Activated naive CD4-positive, alpha-beta T cell treated with anti-CD3 and anti-CD28 coated beads for 36 hours (primary cell): ENCODE data around the gene DUSP22. TPM values are rescaled to one million over a fixed set of nuclear protein-coding genes. Genes with fewer than 3 reads are reported as not detected.

ENCODE experiments used
- CTCF ChIA-PET: fragments of 350-600 bp; sonication (Branson Sonifier 250); formaldehyde crosslinking; loops from one replicate; lab custom pipeline; 2021; ENCODE audit warnings: antibody characterized with exemption; lab: Charles Lee
- DNase-seq: peaks from one replicate; pipeline ENCODE4 v3.0.0-alpha.2; 2020
- H3K27ac Mint-ChIP-seq: one replicate; pipeline ENCODE4 v1.8.0; 2021; ENCODE audit warnings: mild to moderate bottlenecking, mixed read lengths
- H3K27me3 Mint-ChIP-seq: one replicate; pipeline ENCODE4 v1.8.0; 2021; ENCODE audit warnings: low read depth, mixed read lengths
- H3K36me3 Mint-ChIP-seq: one replicate; pipeline ENCODE4 v1.8.0; 2021; ENCODE audit warnings: low read depth, mixed read lengths
- H3K4me1 Mint-ChIP-seq: one replicate; pipeline ENCODE4 v1.8.0; 2021; ENCODE audit warnings: low read depth, mixed read lengths
- H3K4me3 Mint-ChIP-seq: one replicate; pipeline ENCODE4 v1.8.0; 2021; ENCODE audit warnings: mild to moderate bottlenecking, moderate library complexity, mixed read lengths
- H3K9me3 Mint-ChIP-seq: one replicate; pipeline ENCODE4 v1.8.0; 2021; ENCODE audit warnings: mixed read lengths
- intact Hi-C: fragments of 100-400 bp; cut with micrococcal nuclease; formaldehyde crosslinking; loops from one replicate; pipeline ENCODE4 v1.15.1; 2023
- total RNA-seq, 2 experiments: library from RNA; stranded (reverse); gene quantifications; one replicate each; pipeline ENCODE4 v1.2.3, GENCODE V29; 2021

DUSP22 gene
- total RNA-seq, 2 experiments from 2014 or later = 44.6 to 46.9 TPM

- Mint-ChIP-seq H3K36me3 (peaks cover 2% of the 10 kb centered on the region), H3K4me1 (peaks cover 23% of the 10 kb centered on the region), H3K27me3 (no peaks in the 10 kb centered on the region), H3K27ac (no peak overlapping the region), H3K9me3 (no peaks in the 10 kb centered on the region), H3K4me3 (no peak overlapping the region)
- intact Hi-C loops = no loop called here
- CTCF ChIA-PET = interaction anchor here (0.6 to 0.7 kb wide), 2 partner anchors 78 to 1268 kb away, joined by 3 to 4 read pairs; no protein-coding TSS in a partner anchor
- no peak for DNase-seq
Measured at GRCh38 chr6:333379-334002, 41.2 kb downstream of the DUSP22 start.

GRCh38 chr6:334536-335510, 42.5 kb downstream of the DUSP22 start:
- no peaks in the 10 kb centered on the region for H3K9me3 Mint-ChIP-seq
- CTCF ChIA-PET = interaction anchor here (0.7 kb wide), 1 partner anchor 1267 kb away, joined by 4 read pairs; no protein-coding TSS in a partner anchor
- H3K27ac Mint-ChIP-seq = no peak overlapping the region
- H3K4me3 Mint-ChIP-seq = no peak overlapping the region
- intact Hi-C loops = loop anchor here (5.0 kb wide), 2 partner anchors 143 to 377 kb away; no protein-coding TSS in a partner anchor
- peaks cover 36% of the 10 kb centered on the region for H3K4me1 Mint-ChIP-seq
- no peak for DNase-seq
- peaks cover 2% of the 10 kb centered on the region for H3K36me3 Mint-ChIP-seq
- no peaks in the 10 kb centered on the region for H3K27me3 Mint-ChIP-seq

- no peaks in the 10 kb centered on the region for H3K9me3 Mint-ChIP-seq
- CTCF ChIA-PET = no interaction called here
- DNase-seq = no peak
- H3K27ac Mint-ChIP-seq = no peak overlapping the region
- no peak overlapping the region for H3K4me3 Mint-ChIP-seq
- intact Hi-C loops = loop anchor here (5.0 kb wide), 2 partner anchors 143 to 377 kb away; no protein-coding TSS in a partner anchor
- H3K27me3 Mint-ChIP-seq = no peaks in the 10 kb centered on the region
- H3K36me3 Mint-ChIP-seq = peaks cover 3% of the 10 kb centered on the region
- H3K4me1 Mint-ChIP-seq = peaks cover 40% of the 10 kb centered on the region
Measured at GRCh38 chr6:335572-335971, 43.3 kb downstream of the DUSP22 start.

DNA sequence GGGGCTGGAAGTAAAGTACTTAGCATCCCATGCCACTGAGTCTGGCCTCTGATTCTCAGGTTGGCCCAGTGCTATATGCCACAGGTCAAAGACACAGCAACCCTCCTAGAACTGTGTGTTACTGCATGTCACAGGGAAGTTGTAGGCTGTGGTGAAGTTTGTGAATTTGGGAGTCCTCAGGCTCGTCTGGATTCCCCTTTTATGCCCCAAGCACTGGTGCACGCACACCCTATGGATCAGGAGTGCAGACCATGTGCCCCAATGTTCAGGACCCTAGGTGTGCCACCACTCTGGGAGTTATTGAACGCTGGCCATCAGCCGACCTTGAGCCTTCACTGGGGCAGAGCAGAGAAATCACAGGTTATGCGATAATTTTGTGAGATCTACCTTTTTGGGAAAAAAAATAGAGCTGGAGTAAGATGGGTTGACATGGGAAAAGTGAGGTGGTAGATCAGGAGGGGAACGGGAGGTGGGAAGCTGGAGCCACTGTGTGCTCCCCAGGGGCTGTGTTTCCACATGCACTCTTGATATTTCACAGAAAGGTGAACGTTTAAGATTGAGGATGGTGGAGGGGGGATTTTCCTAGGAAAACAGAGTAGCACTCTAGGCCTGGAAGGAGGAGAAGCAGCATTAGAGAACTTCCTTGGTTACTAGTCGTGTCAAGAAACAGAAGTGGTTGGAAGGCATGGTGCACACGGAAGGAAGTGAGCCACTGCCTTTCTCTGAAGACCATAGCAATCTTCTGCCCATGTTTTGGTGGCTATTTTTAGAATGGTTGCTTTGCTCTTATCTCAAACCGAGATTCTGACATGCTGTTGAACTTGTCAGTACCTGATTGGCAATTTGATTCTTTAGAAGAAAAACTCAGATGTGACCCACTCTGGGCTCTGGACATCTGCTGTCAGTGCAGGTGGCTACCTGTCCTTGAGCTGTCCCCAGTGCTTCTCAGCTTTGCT, 44.1 kb downstream of the DUSP22 start:
- CTCF ChIA-PET = interaction anchor here (0.7 kb wide), 1 partner anchor 104 kb away, joined by 3 read pairs; no protein-coding TSS in a partner anchor
- no peak for DNase-seq
- Mint-ChIP-seq H3K27ac (no peak overlapping the region), H3K27me3 (no peaks in the 10 kb centered on the region), H3K4me1 (peaks cover 40% of the 10 kb centered on the region), H3K36me3 (peaks cover 6% of the 10 kb centered on the region), H3K9me3 (no peaks in the 10 kb centered on the region), H3K4me3 (no peak overlapping the region)
- intact Hi-C loops = loop anchor here (5.0 kb wide), 2 partner anchors 144 to 376 kb away; no protein-coding TSS in a partner anchor

GRCh38 chr6:337805-338368, 45.6 kb downstream of the DUSP22 start:
- peak; percentile 48 for DNase-seq
- Mint-ChIP-seq H3K4me3 (peak overlapping the region; percentile 35), H3K27ac (no peak overlapping the region), H3K36me3 (peaks cover 6% of the 10 kb centered on the region), H3K4me1 (peaks cover 40% of the 10 kb centered on the region), H3K9me3 (no peaks in the 10 kb centered on the region), H3K27me3 (no peaks in the 10 kb centered on the region)
- intact Hi-C loops = loop anchor here (2.0 to 5.0 kb wide), 4 partner anchors 45 to 374 kb away; partner anchors contain the start of gene DUSP22
- CTCF ChIA-PET = interaction anchor here (0.5 to 1.5 kb wide), 2 partner anchors 148 to 324 kb away, joined by 4 to 5 read pairs; no protein-coding TSS in a partner anchor

GRCh38 chr6:338815-339262, 46.6 kb downstream of the DUSP22 start:
- CTCF ChIA-PET = interaction anchor here (1.0 to 1.5 kb wide), 2 partner anchors 149 to 151 kb away, joined by 3 to 4 read pairs; no protein-coding TSS in a partner anchor
- Mint-ChIP-seq H3K4me3 (no peak overlapping the region), H3K4me1 (peaks cover 40% of the 10 kb centered on the region), H3K27ac (peak overlapping the region; percentile 2), H3K9me3 (no peaks in the 10 kb centered on the region), H3K27me3 (no peaks in the 10 kb centered on the region), H3K36me3 (peaks cover 6% of the 10 kb centered on the region)
- intact Hi-C loops = loop anchor here (2.0 to 5.0 kb wide), 4 partner anchors 46 to 373 kb away; partner anchors contain the start of gene DUSP22
- DNase-seq = peak; percentile 23

DNA sequence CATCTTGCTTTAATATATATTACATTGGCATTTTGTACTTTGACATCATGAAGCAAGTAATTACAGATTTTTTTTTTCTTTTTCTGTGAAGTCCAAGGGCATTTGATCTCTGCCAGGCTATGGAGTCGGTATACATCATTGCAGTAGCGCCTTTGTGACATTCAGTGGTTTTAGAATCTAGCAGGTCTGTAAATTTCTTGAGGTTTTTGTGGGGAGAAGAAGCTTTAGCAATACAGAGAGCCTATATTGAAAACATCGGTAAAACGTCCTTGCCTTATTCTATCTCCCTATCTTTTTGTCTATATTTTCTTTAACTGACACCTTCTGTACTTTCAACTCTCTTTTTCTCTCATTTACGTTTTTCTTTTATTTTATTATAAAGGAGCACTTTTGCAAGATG, 47.2 kb downstream of the DUSP22 start:
- no peak overlapping the region for H3K4me3 Mint-ChIP-seq
- CTCF ChIA-PET = interaction anchor here (1.1 to 1.5 kb wide), 2 partner anchors 17 to 150 kb away, joined by 3 to 4 read pairs; no protein-coding TSS in a partner anchor
- DNase-seq = no peak
- H3K27ac Mint-ChIP-seq = no peak overlapping the region
- intact Hi-C loops = loop anchor here (2.0 to 5.0 kb wide), 4 partner anchors 47 to 373 kb away; partner anchors contain the start of gene DUSP22
- no peaks in the 10 kb centered on the region for H3K9me3 Mint-ChIP-seq
- peaks cover 40% of the 10 kb centered on the region for H3K4me1 Mint-ChIP-seq
- no peaks in the 10 kb centered on the region for H3K27me3 Mint-ChIP-seq
- H3K36me3 Mint-ChIP-seq = peaks cover 6% of the 10 kb centered on the region

- H3K27me3 Mint-ChIP-seq = no peaks in the 10 kb centered on the region
- no peaks in the 10 kb centered on the region for H3K9me3 Mint-ChIP-seq
- H3K4me1 Mint-ChIP-seq = peaks cover 40% of the 10 kb centered on the region
- no peak overlapping the region for H3K4me3 Mint-ChIP-seq
- intact Hi-C loops = no loop called here
- H3K27ac Mint-ChIP-seq = no peak overlapping the region
- CTCF ChIA-PET = interaction anchor here (1.1 kb wide), 1 partner anchor 16 kb away, joined by 3 read pairs; no protein-coding TSS in a partner anchor
- no peak for DNase-seq
- peaks cover 6% of the 10 kb centered on the region for H3K36me3 Mint-ChIP-seq
Measured at GRCh38 chr6:340186-340955, 48.1 kb downstream of the DUSP22 start.

DNA sequence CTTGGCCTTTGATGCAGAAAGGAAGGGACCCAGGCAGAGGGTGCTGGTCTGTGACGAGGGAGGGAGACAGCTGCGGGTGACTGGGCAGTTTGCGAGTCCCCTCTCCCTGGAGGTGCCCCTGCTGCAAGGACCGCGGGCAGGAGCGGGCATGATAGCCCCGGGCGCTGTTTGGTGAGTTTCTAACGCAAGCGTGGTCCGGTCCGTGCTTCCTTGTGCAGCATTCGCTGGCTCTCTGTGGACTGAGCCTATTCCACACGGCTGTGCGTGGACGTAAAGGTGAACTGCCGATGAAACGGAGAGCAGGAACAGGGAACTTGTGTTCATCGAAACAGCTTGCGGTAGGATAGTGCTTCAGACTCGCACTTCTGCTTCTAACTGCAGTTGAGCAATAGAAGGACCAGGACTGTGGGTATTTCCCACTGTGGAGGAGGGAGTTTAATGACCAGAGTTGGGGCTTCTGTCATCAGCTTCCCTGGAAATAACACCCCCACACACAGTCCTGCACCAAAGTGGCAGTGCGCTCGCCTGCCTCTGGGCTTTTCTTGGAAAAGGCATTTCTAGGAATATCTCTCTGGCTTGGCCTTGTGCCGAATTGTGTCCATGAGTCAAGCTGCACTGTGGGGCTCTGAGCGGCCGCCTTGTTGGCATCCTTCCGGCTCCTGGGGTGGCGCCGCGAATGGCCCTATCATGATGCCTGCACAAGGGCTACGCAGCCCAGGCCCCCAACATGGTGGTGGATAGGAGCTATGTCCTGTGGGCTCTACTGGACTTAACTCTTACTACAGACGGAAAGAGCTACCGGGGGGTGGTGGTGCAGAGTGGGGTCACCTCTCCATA, 48.9 kb downstream of the DUSP22 start:
- Mint-ChIP-seq H3K4me3 (no peak overlapping the region), H3K27me3 (no peaks in the 10 kb centered on the region), H3K4me1 (peaks cover 39% of the 10 kb centered on the region), H3K27ac (no peak overlapping the region), H3K36me3 (peaks cover 6% of the 10 kb centered on the region), H3K9me3 (no peaks in the 10 kb centered on the region)
- CTCF ChIA-PET = interaction anchor here (0.6 kb wide), 1 partner anchor 174 kb away, joined by 3 read pairs; no protein-coding TSS in a partner anchor
- intact Hi-C loops = no loop called here
- DNase-seq = no peak
